Right lobe of liver (tissue), 6 donors: ENCODE results near the gene ANGPTL4. TPM values are rescaled to one million over a fixed set of nuclear protein-coding genes. Genes with fewer than 3 reads are reported as not detected.
A peak's percentile ranks its signal among the peaks of the same experiment; 100 is the strongest.

Experiments used
- ATAC-seq, 4 donors: fragments of 200-7000 bp; cut with Tn5 transposase; one replicate each; pipeline ENCODE4 v1.9.1; 2020; ENCODE audit warnings: mild to moderate bottlenecking in 4 of 4, moderate library complexity in 4 of 4
- DNase-seq, 3 donors: peaks; one replicate each; pipeline ENCODE4 v3.0.0-alpha.2; 2020
- H3K27ac ChIP-seq, 3 donors: fragments of 200-600 bp; one replicate each; pipeline ENCODE4 v1.8.0; 2022
- H3K27me3 ChIP-seq, 2 donors: fragments of 200-600 bp; one replicate each; pipeline ENCODE4 v1.8.0; 2022
- H3K36me3 ChIP-seq, 4 donors: fragments of 200-600 bp; sonication (generic) in 1 of 4; one replicate each; pipeline versions ENCODE4 v1.5.1 to v1.8.0; 2017 to 2022; ENCODE audit warnings: control low read depth in 1 of 4
- H3K4me1 ChIP-seq, 4 donors: fragments of 200-600 bp; sonication (generic) in 1 of 4; one replicate each; pipeline versions ENCODE4 v1.5.1 to v1.8.0; 2017 to 2022; ENCODE audit warnings: control low read depth in 1 of 4
- H3K4me3 ChIP-seq, 3 donors: fragments of 200-600 bp; one replicate each; pipeline ENCODE4 v1.8.0; 2022
- H3K9me3 ChIP-seq, 4 donors: fragments of 200-600 bp; sonication (generic) in 1 of 4; one replicate each; pipeline versions ENCODE4 v1.5.1 to v1.8.0; 2017 to 2022; ENCODE audit warnings: control low read depth in 1 of 4
- POLR2A ChIP-seq: fragments of 450-650 bp; IDR thresholded peaks from one replicate; pipeline ENCODE4 v1.6.1; 2017; ENCODE audit warnings: antibody characterized with exemption, mild to moderate bottlenecking
- WGBS: methylation state at CpG from one replicate; pipeline ENCODE4 v1.1.6; 2018; ENCODE audit warnings: low coverage, low lambda C conversion rate; ENCODE audit not compliant: insufficient coverage; ENCODE audit errors: missing lambda C conversion rate; 5-methylcytosine and 5-hydroxymethylcytosine counted together
- intact Hi-C, 2 donors: fragments of 100-400 bp; cut with DNase I; formaldehyde crosslinking; loops; one replicate each; pipeline versions ENCODE4 v1.11.2 to v1.14.1; 2022
- total RNA-seq, 6 experiments: library from RNA; depleted of rRNA in 2 of 6; stranded (reverse); fragments of >200 nt in 2 of 6; fragmentation: NEBNext Ultra II Directional in 3 of 6; extraction: Animal tissue kit (Norgen Biotek cat#: 25700) in 3 of 6; gene quantifications; one replicate each; pipeline versions ENCODE4 v1.1.0 to v1.2.4, GENCODE V29; 2016 to 2023
- TF ChIP-seq, protein P1 (sequence below), 4 donors: fragments of 200-600 bp in 3 of 4; fragments of 450-650 bp in 1 of 4; IDR thresholded peaks; one replicate each; pipeline versions ENCODE4 v1.5.1 to v1.8.0; 2016 to 2022; ENCODE audit warnings: antibody characterized with exemption in 4 of 4, mild to moderate bottlenecking in 2 of 4
- donor health status: DM: no; HTN: yes; CAD: no.
- donor health status: DM: no; HTN: no; CAD: no.
- donor health status: DM: no; HTN: no; CAD: no.
- donor health status: DM: no; HTN: yes; CAD: no.
- donor health status: DM: no; HTN: yes; CAD: no.

Gene ANGPTL4
- total RNA-seq, 6 experiments from 2014 or later: 2.3 to 204 (median 125) TPM

DNA sequence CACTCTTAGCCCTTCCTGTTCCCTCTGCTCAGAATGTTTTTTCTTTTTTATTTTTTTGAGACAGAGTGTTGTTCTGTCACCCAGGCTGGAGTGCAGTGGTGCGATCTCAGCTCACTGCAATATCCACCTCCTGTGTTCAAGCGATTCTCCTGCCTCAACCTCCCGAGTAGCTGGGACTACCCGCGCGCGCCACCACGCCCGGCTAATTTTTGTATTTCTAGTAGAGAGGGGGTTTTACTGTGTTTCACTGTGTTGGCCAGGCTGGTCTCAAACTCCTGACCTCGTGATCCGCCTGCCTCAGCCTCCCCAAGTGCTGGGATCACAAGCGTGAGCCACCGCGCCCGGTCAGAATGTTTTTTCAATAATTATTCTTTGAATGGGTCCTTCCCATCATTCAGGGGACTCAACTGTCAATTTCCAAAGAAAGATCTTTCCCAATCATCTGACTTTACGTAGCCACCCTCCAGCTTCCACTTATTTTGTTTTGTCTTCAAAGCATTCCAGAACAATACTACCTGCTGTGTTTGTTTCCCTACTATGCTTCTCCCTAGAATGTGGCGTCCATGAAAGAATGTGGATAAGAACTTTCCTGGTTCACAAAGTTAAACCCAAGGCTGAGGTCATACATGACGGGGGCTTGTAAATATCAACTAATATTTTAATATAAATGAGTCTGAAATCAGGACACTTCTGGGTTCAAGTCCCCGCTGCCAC, 44.0 kb upstream of the ANGPTL4 start:
- TF ChIP-seq POLR2A: no peak
- TF ChIP-seq, protein P1, sequence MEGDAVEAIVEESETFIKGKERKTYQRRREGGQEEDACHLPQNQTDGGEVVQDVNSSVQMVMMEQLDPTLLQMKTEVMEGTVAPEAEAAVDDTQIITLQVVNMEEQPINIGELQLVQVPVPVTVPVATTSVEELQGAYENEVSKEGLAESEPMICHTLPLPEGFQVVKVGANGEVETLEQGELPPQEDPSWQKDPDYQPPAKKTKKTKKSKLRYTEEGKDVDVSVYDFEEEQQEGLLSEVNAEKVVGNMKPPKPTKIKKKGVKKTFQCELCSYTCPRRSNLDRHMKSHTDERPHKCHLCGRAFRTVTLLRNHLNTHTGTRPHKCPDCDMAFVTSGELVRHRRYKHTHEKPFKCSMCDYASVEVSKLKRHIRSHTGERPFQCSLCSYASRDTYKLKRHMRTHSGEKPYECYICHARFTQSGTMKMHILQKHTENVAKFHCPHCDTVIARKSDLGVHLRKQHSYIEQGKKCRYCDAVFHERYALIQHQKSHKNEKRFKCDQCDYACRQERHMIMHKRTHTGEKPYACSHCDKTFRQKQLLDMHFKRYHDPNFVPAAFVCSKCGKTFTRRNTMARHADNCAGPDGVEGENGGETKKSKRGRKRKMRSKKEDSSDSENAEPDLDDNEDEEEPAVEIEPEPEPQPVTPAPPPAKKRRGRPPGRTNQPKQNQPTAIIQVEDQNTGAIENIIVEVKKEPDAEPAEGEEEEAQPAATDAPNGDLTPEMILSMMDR (IDR thresholded peaks at IDR 0.05): no peak
- Histone ChIP-seq H3K4me1 (peaks cover 0 to 30% (median 6%) of the 10 kb centered on the region in 4 donors), H3K9me3 (no peaks in the 10 kb centered on the region), H3K27me3 (no peaks in the 10 kb centered on the region), H3K36me3 (peaks cover 5 to 23% (median 13%) of the 10 kb centered on the region in 4 donors), H3K27ac (peak overlapping the region in 1 of 3 donors; percentile 89), H3K4me3 (peak overlapping the region; percentile 75 to 92 (median 88))
- DNase-seq: no peak
- 81% methylated on average over 17 of the region's 19 CpGs for WGBS
- no peak for ATAC-seq
- intact Hi-C loops: loop anchor here in 1 of 2 donors (10.0 kb wide), 1 partner anchor 195 kb away; the partner anchor contains the start of gene ZNF414

- Histone ChIP-seq H3K4me3 (peak overlapping the region; percentile 75 to 92 (median 88)), H3K27me3 (no peaks in the 10 kb centered on the region), H3K27ac (peak overlapping the region; percentile 83 to 91 (median 89)), H3K9me3 (no peaks in the 10 kb centered on the region), H3K4me1 (peaks cover 0 to 31% (median 6%) of the 10 kb centered on the region in 4 donors), H3K36me3 (peaks cover under 1 to 18% (median 10%) of the 10 kb centered on the region in 4 donors)
- intact Hi-C loops: loop anchor here in 1 of 2 donors (10.0 kb wide), 1 partner anchor 194 kb away; the partner anchor contains the start of gene ZNF414
- ATAC-seq: peak in 3 of 4 donors; percentile 1 to 8 (median 2)
- TF ChIP-seq, protein P1 (IDR thresholded peaks at IDR 0.05): no peak
- TF ChIP-seq POLR2A: no peak
- DNase-seq: no peak
- 0% methylated on average over 12 of the region's 16 CpGs for WGBS
Measured at GRCh38 chr19:8320564-8321066, 43.3 kb upstream of the ANGPTL4 start.

GRCh38 chr19:8321067-8321985, 42.6 kb upstream of the ANGPTL4 start, which contains the start of the genes NDUFA7 and RPS28:
TSS of gene NDUFA7 (minus strand) at chr19:8321375. CDS start at chr19:8321358, 17 bp downstream.
TSS of gene RPS28 (plus strand) at chr19:8321496. CDS start at chr19:8321531, 35 bp downstream.
- DNase-seq (peak; percentile 96 to 98 (median 97)), ATAC-seq (peak; percentile 88 to 96 (median 92))
- 0% methylated on average over 12 of the region's 72 CpGs for WGBS
- Histone ChIP-seq H3K27me3 (no peaks in the 10 kb centered on the region), H3K4me3 (peak within 1 kb of the TSS; percentile 75 to 92 (median 88)), H3K27ac (peak within 1 kb of the TSS; percentile 83 to 91 (median 89)), H3K36me3 (peaks cover 0 to 16% (median 7%) of the 10 kb centered on the region in 4 donors), H3K9me3 (no peaks in the 10 kb centered on the region), H3K4me1 (peaks cover 0 to 31% (median 6%) of the 10 kb centered on the region in 4 donors)
- intact Hi-C loops: loop anchor here in 1 of 2 donors (10.0 kb wide), 1 partner anchor 193 kb away; the partner anchor contains the start of gene ZNF414
- TF ChIP-seq POLR2A: peak; percentile 92
- TF ChIP-seq, protein P1 (IDR thresholded peaks at IDR 0.05): peak; percentile 24 to 45 (median 28)
